Rectal smooth muscle tissue (tissue), 1 donor: ENCODE measurements around the gene CHFR.
"Not testable (repeated sequence)": the region's sequence is repeated elsewhere in the genome, so short reads cannot be mapped to it uniquely, and the experiment has no call there.

Experiments
- H3K27ac ChIP-seq: one replicate; pipeline ENCODE4 v1.7.0; 2013; ENCODE audit warnings: low read depth, low read length, inconsistent platforms
- H3K27me3 ChIP-seq: one replicate; pipeline ENCODE4 v1.7.0; 2013; ENCODE audit warnings: low read length; ENCODE audit not compliant: control insufficient read depth, insufficient read depth
- H3K36me3 ChIP-seq: one replicate; pipeline ENCODE4 v1.7.0; 2013; ENCODE audit warnings: low read length; ENCODE audit not compliant: control insufficient read depth, insufficient read depth
- H3K4me1 ChIP-seq: one replicate; pipeline ENCODE4 v1.7.0; 2013; ENCODE audit warnings: low read length; ENCODE audit not compliant: control insufficient read depth, insufficient read depth
- H3K4me3 ChIP-seq: one replicate; pipeline ENCODE4 v1.7.0; 2013; ENCODE audit warnings: low read length
- H3K9ac ChIP-seq: one replicate; pipeline ENCODE4 v1.7.0; 2013; ENCODE audit warnings: low read length

The CHFR gene

DNA sequence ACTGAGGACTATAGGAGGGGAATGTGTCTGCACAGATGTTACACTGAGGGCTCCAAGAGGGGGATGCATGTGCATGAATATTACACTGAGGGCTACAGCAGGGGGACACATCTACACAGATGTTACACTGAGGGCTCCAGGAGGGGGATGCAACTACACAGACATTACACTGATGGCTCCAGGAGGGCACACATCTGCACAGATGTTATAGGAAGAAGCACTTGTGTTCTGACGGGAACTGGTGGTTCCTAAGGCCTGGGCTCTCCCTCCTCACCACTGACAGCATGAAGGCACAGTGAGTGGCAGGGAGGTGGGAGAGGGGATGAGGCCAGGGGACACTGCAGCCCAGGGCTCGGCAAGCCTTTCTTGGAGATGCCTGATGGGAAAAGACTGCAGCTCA lies 95.5 kb downstream of the CHFR start:
- H3K27ac ChIP-seq, H3K27me3 ChIP-seq, H3K9ac ChIP-seq, H3K4me1 ChIP-seq, H3K4me3 ChIP-seq: not testable (repeated sequence)
- H3K36me3 ChIP-seq = peaks cover 33% of the 10 kb centered on the region

DNA sequence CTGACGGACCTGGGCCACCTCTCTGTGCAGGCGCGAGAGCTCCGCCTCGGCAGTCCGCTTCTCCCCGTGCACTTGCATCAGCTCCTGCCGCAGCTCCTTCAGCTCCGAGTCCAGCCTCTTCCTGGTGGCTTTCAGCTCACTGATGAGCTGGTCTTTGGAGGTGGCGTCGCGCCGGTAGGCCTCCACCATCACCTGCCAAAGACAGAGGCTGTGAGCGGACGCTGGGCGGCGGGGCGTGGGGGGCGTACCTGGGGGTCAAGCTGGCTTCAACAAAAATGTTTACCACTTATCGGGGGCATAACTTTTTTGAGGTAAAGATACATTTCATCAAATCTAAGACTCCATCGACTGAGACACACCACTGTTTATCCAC lies 98.3 kb downstream of the CHFR start:
- H3K9ac ChIP-seq = no peak overlapping the region
- H3K4me1 ChIP-seq = no peaks in the 10 kb centered on the region
- H3K27me3 ChIP-seq = no peaks in the 10 kb centered on the region
- H3K27ac ChIP-seq = no peak overlapping the region
- peaks cover 33% of the 10 kb centered on the region for H3K36me3 ChIP-seq
- H3K4me3 ChIP-seq = no peak overlapping the region

DNA sequence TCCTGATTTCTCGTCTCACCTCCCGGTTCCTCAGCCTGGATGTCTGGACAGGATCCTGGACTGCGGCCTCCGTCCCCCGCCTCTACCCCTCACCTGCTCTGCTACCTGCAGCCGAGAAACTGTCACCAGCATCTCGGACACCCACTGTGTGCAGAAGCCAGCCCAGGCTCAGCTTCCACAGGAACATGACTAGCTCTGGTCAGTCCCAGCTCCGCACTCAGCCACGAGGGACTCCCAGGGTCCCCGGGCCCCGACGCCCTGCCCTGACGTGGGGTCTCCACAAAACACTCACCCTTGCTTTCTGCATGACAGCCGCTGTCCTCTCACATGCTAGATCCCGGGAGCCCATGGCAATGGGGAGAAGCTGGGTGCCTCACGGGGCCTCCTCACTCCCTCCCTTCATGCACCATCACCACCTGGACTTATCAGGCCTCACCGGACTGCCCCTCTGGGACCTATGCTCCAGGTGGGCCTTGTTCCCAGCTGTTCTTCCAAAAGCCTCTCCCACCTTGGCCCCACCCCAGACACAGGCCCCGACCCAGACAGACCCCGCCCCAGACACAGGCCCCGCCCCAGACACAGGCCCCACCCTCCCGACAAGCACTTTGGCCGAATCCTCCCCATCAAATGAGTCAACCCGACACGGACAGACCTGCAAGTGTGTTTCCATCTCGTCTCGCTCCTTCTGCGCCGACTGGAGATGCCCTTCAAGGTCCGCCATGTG lies 98.9 kb downstream of the CHFR start:
- Histone ChIP-seq H3K36me3 (peaks cover 31% of the 10 kb centered on the region), H3K4me1 (no peaks in the 10 kb centered on the region)

DNA sequence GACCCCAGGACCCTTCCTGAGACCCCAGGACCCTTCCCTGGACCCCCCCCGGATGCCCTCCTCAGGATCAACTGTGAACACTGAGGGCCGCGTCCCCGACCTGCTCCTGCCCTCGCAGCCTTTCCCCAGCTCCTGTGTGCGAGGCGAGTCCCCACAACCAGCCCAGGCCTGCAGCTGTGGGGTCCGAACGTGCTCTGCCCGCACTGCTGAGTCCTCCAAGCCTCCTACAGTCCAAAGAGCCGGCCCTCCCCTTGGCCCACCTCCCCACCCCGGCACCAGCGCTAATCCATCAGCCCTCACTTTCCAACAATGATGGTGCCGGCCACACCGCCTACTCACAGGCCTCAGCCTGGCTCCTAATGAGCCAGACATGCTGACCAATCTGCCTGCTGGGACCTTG lies 99.5 kb downstream of the CHFR start:
- H3K4me3 ChIP-seq = no peak overlapping the region
- H3K36me3 ChIP-seq = peaks cover 35% of the 10 kb centered on the region
- H3K9ac ChIP-seq = no peak overlapping the region
- no peak overlapping the region for H3K27ac ChIP-seq
- H3K4me1 ChIP-seq = no peaks in the 10 kb centered on the region
- H3K27me3 ChIP-seq = no peaks in the 10 kb centered on the region

More for the DNA sequence above, 98.9 kb downstream of the CHFR start:
- H3K9ac ChIP-seq = no peak overlapping the region
- no peak overlapping the region for H3K4me3 ChIP-seq
- H3K27me3 ChIP-seq = no peaks in the 10 kb centered on the region
- no peak overlapping the region for H3K27ac ChIP-seq

DNA sequence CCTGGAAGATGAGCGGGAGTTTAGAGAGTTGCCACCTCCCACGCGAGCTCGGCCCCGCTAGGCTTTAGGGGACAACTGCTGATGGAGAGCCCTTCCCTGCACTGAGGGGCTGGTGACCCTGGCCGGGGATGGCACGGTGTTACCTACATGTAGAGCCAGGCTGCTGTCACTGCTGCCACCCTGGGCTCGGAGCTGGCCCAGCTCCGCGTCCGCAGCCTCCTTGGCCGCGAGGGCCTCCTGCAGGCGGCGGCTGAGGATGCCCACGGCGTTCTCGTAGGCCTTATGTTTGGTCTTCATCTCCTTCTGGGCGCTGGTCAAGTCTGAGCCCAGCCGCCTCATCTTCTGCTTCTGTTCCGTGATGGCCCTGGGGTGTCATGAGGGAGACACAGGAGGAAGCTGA lies 101.2 kb downstream of the CHFR start:
- H3K9ac ChIP-seq = no peak overlapping the region
- H3K27ac ChIP-seq = no peak overlapping the region
- H3K27me3 ChIP-seq = no peaks in the 10 kb centered on the region
- H3K4me3 ChIP-seq = no peak overlapping the region
- no peaks in the 10 kb centered on the region for H3K4me1 ChIP-seq
- peaks cover 35% of the 10 kb centered on the region for H3K36me3 ChIP-seq

DNA sequence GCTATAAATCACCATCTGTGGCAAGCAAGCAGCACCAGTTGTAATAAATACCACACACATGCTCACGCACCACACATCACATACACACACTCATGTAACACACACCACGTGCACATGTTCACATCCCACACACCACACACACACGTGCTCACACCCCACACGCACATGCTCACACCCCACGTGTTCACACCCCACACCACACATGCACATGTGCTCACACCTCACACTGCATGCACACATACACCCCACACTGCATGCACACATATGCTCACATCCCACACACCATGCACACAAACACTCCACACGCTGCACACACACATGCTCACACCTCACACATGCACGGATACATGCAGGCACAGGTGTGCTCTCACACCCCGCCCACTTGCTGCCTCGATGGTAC lies 102.8 kb downstream of the CHFR start:
- H3K4me3 ChIP-seq = no peak overlapping the region
- H3K27ac ChIP-seq = no peak overlapping the region
- no peaks in the 10 kb centered on the region for H3K27me3 ChIP-seq
- no peak overlapping the region for H3K9ac ChIP-seq
- H3K4me1 ChIP-seq = no peaks in the 10 kb centered on the region
- H3K36me3 ChIP-seq = peaks cover 45% of the 10 kb centered on the region

DNA sequence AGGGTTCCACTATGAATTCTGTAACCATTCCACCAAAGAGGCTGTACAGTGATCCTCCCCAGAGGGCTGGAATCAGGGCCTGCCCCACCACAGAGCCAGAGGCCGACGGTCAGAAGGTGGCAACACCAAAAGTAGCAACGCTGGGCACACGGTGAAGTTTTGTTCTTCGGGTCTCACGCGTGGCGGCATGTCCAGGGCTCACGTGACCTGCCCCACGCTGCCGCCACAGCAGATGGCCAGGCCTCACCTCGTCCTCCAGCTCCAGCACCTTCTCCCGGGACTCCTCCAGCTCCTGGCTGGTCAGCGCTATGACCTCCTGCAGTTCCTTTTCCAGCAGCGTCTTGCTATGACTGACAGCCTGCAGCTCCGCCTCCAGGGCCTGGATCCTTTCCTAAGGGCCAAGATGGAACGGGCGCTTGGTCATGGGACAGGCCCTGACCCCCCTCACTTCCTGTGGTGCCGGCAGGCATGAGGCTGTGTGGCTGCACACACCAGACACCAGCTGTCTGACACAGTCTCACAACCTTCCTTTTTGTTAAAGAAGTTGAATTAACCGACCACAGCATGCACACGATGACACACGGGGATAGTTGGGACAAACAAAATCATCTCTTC lies 103.4 kb downstream of the CHFR start:
- Histone ChIP-seq H3K36me3 (peaks cover 45% of the 10 kb centered on the region), H3K27me3 (no peaks in the 10 kb centered on the region), H3K4me3 (no peak overlapping the region), H3K4me1 (no peaks in the 10 kb centered on the region), H3K9ac (no peak overlapping the region), H3K27ac (no peak overlapping the region)
